AG04450 (cell line): ENCODE results near the gene CORO7. TPM values are rescaled to one million over a fixed set of nuclear protein-coding genes. Genes with fewer than 3 reads are reported as not detected.

Source experiments
- CTCF ChIA-PET: fragments of 300-600, 350-600 bp; formaldehyde crosslinking; extraction: SDS; loops from one replicate; lab custom pipeline; 2022; ENCODE audit warnings: antibody characterized with exemption, inconsistent platforms; lab: Charles Lee
- POLR2A ChIA-PET: fragments of 350-600 bp; formaldehyde crosslinking; extraction: SDS; loops from one replicate; lab custom pipeline; 2021; ENCODE audit warnings: antibody characterized with exemption, inconsistent platforms; lab: Yijun Ruan, JAX
- DNase-seq: peaks from one replicate; pipeline ENCODE4 v3.0.0-alpha.2; 2011; ENCODE audit warnings: low read depth, low spot score
- H3K27ac ChIP-seq: one replicate; pipeline ENCODE4 v1.5.1; 2012; ENCODE audit warnings: low read depth, low read length, control low read depth
- H3K27me3 ChIP-seq: one replicate; pipeline ENCODE4 v1.6.0; 2012; ENCODE audit warnings: low read length; ENCODE audit not compliant: control insufficient read depth, insufficient read depth
- H3K4me3 ChIP-seq: 2 replicates; pipeline ENCODE4 v1.5.1; 2011; ENCODE audit warnings: mild to moderate bottlenecking, low read depth, low read length, control low read depth
- H3K9me3 ChIP-seq: 2 replicates; pipeline ENCODE4 v1.5.1; 2012; ENCODE audit warnings: low read length; ENCODE audit not compliant: control insufficient read depth, insufficient read depth
- polyA plus RNA-seq: library from polyadenylated mRNA; depleted of rRNA; stranded (reverse); fragments of >200 nt; gene quantifications from 2 replicates; pipeline ENCODE4 v1.2.3, GENCODE V29; 2011
- TF ChIP-seq, protein P1 (sequence below): IDR thresholded peaks from 2 replicates; pipeline ENCODE4 v1.5.1; 2011; ENCODE audit warnings: low read depth, low read length, control low read depth, inconsistent platforms

Gene CORO7
- polyA plus RNA-seq, 1 experiment = 7.0 TPM

GRCh38 chr16:4412854-4413253 is 3.5 kb downstream of the CORO7 start:
- no peak for DNase-seq
- ChIA-PET POLR2A (interaction anchor here (1.1 kb wide), 1 partner anchor 62 kb away, joined by 3 read pairs; the partner anchor contains the start of gene PAM16), CTCF (interaction anchor here (0.7 to 1.9 kb wide), 2 partner anchors 10 to 11 kb away, joined by 3 to 5 read pairs; no protein-coding TSS in a partner anchor)
- TF ChIP-seq, protein P1, sequence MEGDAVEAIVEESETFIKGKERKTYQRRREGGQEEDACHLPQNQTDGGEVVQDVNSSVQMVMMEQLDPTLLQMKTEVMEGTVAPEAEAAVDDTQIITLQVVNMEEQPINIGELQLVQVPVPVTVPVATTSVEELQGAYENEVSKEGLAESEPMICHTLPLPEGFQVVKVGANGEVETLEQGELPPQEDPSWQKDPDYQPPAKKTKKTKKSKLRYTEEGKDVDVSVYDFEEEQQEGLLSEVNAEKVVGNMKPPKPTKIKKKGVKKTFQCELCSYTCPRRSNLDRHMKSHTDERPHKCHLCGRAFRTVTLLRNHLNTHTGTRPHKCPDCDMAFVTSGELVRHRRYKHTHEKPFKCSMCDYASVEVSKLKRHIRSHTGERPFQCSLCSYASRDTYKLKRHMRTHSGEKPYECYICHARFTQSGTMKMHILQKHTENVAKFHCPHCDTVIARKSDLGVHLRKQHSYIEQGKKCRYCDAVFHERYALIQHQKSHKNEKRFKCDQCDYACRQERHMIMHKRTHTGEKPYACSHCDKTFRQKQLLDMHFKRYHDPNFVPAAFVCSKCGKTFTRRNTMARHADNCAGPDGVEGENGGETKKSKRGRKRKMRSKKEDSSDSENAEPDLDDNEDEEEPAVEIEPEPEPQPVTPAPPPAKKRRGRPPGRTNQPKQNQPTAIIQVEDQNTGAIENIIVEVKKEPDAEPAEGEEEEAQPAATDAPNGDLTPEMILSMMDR = no peak
- no peaks in the 10 kb centered on the region; the same call in 1 of the 2 replicates for H3K9me3 ChIP-seq
- no peak overlapping the region for H3K4me3 ChIP-seq
- no peaks in the 10 kb centered on the region for H3K27me3 ChIP-seq
- no peak overlapping the region for H3K27ac ChIP-seq

- ChIA-PET CTCF (interaction anchor here (1.9 to 2.1 kb wide), 2 partner anchors 10 kb away, joined by 5 to 11 read pairs; no protein-coding TSS in a partner anchor), POLR2A (interaction anchor here (1.1 to 3.2 kb wide), 3 partner anchors 19 to 61 kb away, joined by 3 to 9 read pairs (median 9); partner anchors contain the start of gene PAM16)
- DNase-seq = no peak
- H3K4me3 ChIP-seq = no peak overlapping the region
- TF ChIP-seq, protein P1 = no peak
- H3K9me3 ChIP-seq = no peaks in the 10 kb centered on the region; the same call in 1 of the 2 replicates
- peak overlapping the region; percentile 73 for H3K27ac ChIP-seq
- H3K27me3 ChIP-seq = no peaks in the 10 kb centered on the region
Measured at GRCh38 chr16:4412159-4412558, 4.2 kb downstream of the CORO7 start.

DNA sequence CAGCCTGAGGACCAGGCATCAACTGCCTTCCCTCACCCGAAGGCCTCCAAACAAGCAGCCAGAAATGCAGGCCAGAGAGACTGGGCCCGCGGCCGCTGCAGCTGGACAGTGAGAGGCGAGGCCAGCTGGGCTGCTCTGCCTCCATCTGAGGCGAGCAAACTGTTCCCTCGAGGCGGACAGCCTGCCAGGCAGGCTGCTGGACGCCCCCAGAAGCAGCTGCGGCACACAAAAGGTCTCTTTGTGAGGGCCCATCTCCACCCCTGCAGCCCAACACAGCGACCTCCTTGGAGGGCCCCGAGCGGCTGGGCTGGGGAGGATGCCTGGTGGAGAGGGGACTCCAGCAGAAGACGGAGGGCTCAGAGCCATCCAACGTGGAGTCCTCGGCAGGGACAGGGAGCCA is 4.7 kb downstream of the CORO7 start:
- no peak for DNase-seq
- ChIA-PET CTCF (interaction anchor here (2.1 kb wide), 1 partner anchor 10 kb away, joined by 11 read pairs; no protein-coding TSS in a partner anchor), POLR2A (interaction anchor here (1.1 to 3.2 kb wide), 4 partner anchors 19 to 61 kb away, joined by 3 to 9 read pairs (median 6); partner anchors contain the start of gene PAM16)
- peak overlapping the region; percentile 73 for H3K27ac ChIP-seq
- H3K27me3 ChIP-seq = no peaks in the 10 kb centered on the region
- H3K4me3 ChIP-seq = no peak overlapping the region
- no peaks in the 10 kb centered on the region; the same call in 1 of the 2 replicates for H3K9me3 ChIP-seq
- TF ChIP-seq, protein P1 = no peak

DNA sequence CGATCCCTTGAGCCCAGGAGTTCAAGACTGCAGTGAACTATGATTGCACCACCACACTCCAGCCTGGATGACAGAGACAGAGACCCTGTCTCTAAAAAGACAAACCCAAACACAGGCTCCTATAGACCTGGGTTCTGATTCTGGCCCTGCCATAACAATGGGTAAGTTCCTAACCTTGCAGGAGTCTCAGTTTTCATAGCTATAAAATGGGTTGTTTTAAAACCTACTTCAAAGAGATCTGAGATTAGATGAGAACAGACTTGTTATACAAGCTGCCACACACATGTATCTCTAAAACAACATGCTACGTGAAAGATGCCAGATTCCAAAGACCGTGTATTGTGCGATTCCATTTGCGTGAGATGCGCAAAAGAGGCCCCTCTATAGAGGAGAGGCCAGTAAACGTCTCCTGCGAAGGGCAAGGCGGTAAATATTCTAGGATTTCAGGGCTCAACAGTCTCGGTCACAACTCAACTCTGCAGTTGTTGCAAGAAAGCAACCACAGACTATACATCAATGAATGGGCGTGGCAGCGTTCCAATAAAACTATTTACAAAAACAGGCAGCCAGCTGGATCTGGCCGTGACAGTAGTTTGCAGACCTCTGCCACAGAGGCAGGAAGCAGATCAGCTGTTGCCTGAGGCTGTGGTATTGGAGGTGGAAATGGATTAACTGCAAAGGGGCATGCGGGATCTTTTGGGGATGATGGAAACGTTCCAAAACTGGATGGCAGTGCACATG is 5.9 kb downstream of the CORO7 start:
- H3K27ac ChIP-seq = peak overlapping the region; percentile 73
- H3K4me3 ChIP-seq = no peak overlapping the region
- H3K9me3 ChIP-seq = no peaks in the 10 kb centered on the region
- TF ChIP-seq, protein P1 = no peak
- POLR2A ChIA-PET = interaction anchor here (1.0 to 3.2 kb wide), 6 partner anchors 8 to 69 kb away, joined by 3 to 9 read pairs (median 4); no protein-coding TSS in a partner anchor
- DNase-seq = peak; percentile 98
- CTCF ChIA-PET = interaction anchor here (1.0 to 2.1 kb wide), 3 partner anchors 9 to 101 kb away, joined by 3 to 11 read pairs (median 4); no protein-coding TSS in a partner anchor
- no peaks in the 10 kb centered on the region for H3K27me3 ChIP-seq
